ENCODE measurements around the gene MTF1.
A peak's percentile ranks its signal among the peaks of the same experiment; 100 is the strongest.
"Not testable (repeated sequence)": the region's sequence is repeated elsewhere in the genome, so short reads cannot be mapped to it uniquely, and the experiment has no call there.

The MTF1 gene

DNA sequence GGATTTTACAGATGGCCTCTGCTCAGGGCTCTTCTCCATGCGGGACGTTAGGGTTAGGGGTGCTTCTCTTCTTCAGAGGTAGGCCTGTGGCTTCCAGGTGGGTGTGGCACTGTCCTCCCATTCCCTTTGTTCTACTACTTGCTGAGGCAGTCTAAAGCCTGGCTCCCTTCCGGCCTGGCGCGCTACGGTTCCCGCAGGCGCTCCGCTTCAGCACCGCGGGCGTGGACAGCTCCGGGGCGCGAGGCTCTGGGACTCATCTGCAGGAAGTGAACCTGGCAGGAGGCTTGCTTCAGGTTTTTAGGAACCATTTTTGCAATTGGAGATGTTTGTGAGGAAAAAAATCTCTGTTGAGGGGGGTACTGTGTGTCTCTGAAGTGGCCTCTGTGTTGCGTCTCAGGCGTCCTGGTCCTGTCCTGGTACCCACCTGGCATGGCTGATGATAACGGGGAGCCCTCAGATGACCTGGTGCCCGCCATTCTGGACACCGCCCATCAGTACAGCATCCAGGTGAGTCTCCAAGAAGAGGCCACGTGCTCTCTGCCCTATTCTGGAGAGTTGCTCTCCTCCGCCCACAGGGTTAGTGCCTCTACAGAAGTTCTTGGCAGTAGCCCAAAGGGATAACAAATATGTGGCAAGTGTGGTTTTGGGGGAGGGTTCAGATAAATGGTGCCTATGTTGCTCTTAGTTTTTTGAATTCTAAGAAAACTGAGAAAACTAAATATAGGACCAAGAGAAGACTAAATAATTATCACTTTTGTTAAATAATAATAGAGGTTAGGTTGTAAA is 63.9 kb downstream of the MTF1 start:
- peak overlapping the region; percentile 14 for H3K4me3 ChIP-seq (ENCODE audit: low read depth, low read length)

DNA sequence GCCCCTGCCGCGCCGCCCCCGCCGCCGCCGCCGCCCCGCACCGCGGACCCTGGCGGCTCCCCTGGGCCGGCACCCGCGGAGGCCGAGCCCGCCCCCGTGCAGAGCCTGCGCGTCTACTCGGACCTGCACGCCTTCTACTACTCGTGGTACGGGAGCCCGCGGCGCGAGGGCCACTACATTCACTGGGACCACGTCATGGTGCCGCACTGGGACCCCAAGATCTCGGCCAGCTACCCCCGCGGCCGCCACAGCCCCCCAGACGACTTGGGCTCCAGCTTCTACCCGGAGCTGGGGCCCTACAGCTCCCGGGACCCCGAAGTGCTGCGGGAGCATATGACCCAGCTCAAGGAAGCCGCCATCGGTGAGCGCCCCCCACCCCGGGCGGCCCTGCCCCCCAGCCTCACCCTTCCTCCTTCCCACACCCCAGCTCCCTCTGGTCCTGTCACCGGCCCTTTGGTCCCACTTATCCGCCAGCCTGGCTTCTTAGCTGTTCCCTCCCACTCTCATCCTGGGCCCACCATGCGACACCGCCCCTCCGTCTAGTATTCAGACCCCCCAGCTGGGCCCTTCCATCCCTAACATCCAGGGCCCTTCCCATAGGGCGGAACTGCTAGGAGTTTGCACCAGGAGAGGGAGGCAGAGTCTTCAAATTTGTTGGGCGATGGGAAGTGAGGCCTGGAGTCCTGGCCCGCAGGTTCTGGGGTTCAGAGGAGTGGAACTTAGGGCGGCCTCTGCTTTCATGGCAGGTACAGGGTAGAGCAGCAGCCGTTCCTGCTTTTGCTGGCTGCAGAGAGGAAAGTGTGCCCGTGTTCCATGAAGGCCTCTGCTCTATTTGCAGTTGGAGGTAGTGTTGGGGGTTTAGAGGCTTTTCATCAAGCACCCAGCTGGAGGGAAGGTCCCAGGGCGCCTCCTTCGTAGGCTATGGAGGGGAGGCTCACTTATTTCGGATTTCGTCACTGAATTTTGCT is 64.7 kb downstream of the MTF1 start:
- peak overlapping the region; percentile 37 for H3K4me3 ChIP-seq (ENCODE audit: low read depth, low read length)

DNA sequence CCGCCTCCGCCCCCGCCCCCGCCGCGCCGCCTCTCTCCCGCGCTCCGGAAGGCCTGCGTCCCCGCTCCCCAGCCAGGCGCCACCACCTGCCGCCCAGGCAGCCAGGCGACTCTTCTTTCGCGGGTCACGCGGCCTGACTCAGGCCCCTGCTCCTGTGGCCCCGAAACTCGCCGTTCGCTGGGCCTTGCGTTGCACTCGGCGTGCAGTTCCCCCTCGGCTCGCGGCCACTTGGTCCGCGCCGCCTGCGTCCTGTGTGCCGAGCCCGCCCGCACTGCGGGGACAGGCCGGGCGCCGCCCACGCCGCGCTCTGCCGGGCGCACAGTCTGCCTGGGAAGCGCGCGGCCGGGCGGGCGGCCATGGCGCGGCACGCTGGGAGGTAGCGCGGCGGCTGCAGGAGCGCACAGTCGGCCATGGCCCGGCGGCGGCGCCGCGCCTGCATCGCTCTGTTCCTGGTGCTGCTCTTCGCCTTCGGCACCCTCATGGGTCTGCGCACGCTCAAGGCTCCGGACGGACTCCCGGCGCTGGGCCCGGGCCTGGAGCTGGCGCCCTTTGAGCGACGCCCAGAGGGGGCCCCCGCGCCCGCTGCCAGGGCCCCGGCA is 65.5 kb downstream of the MTF1 start, which contains the start of gene MANEAL:
MANEAL (plus strand) TSS at position 75 of the 599 bp plus-strand sequence; CDS start at position 411, 336 bp downstream.
- peak within 1 kb of the TSS; percentile 55 for H3K4me3 ChIP-seq (ENCODE audit: low read depth, low read length)

DNA sequence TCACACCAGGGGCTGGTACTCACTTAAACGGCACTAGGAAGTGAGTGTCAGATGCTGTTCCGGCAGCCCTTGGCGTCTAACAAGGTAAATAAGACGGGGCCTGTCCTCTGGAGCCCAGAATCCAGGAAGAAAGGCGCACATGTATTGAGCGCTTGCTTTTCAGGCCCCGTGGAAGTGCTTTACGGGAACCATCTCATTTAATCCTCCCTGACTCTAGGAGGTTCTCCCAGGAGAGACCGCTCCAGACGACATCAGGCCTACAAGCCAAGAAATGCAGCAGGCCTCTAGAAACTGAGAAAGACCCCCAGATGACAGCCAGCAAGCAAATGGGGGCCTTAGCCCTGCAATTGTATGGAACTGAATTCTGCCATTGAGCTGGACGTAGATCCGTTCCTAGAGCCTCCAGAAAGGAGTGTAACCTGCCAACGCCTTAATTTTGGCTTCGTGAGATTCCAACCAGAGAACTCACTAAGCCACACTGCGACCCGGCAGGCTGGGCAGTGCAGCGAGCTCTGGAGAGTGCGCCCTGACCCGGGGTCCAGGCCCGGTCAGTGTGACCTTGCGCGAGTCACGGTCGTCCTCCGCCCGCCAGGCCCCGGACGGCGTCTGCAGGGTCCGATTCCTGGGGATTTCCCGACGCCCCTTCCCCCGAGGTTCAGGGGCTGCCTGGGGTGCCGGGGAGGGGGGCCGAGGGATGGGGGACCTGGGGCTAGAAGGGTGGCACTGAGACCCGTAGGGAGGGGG is 66.3 kb downstream of the MTF1 start:
- H3K4me3 ChIP-seq (ENCODE audit: low read depth, low read length): no peak overlapping the region

DNA sequence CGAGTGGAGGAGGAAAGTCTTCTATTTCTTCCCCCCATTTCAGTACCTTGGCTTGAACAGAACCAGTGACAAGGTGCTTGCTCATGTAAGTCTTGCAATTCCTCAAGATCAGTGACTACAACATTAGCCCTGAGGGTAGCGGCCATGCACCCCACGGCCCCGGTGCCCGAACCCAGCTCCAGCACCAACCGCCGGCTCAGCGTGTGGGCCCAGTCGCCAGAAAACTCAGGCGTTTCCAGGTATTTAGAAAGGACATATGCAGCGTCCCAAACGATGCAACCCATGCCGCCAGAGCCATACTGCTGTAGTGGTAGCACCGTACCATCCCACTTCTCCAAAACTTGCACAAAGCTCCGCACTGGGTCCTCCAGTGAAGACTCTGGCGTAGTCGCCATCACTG is 76.9 kb downstream of the MTF1 start:
- no peak overlapping the region for H3K4me3 ChIP-seq (ENCODE audit: low read depth, low read length)

DNA sequence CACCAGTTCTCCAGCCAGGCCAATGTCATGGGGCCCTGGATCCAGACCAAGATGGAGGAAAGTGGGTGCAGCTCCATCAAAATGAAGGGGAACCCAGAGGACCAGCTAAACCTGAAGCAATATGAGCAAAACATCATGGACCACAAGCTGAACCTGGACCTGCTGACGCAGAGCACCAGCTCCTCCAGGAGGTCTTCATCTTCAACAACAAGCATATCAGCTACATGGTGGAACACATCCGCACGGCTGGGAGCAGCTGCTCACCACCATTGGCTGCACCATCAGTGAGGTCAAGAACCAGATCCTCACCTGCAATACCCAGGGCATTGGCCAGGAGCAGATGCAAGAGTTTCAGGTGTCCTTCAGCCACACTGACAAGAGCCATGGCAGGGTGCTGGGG is 80.7 kb downstream of the MTF1 start:
- no peak overlapping the region for H3K4me3 ChIP-seq (ENCODE audit: low read depth, low read length)

DNA sequence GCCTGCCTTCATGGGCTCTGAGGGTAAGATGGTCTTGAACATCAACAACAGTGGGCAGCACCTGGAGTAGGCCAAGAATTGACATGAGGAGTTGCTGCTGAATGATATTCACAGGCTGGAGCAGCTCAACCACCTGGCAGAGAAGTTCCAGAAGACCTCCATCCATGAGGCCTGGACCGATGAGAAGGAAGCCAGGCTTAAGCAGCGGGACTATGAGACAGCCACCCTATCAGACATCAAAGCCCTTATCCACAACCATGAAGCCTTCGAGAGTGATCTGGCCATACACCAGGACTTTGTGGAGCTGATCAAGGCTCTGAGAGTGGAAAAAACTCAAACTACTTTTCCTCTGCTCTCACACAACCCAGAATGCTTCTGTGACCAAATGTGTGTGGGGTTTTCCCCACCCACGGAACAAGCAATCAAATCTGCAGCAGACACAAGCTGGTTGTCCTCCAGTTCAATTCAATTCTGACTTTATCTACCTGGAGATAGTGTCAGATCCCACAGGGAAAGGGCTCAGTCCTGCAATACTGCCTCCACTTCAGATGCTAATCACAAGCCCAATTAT is 82.4 kb downstream of the MTF1 start:
- H3K4me3 ChIP-seq (ENCODE audit: low read depth, low read length): no peak overlapping the region

DNA sequence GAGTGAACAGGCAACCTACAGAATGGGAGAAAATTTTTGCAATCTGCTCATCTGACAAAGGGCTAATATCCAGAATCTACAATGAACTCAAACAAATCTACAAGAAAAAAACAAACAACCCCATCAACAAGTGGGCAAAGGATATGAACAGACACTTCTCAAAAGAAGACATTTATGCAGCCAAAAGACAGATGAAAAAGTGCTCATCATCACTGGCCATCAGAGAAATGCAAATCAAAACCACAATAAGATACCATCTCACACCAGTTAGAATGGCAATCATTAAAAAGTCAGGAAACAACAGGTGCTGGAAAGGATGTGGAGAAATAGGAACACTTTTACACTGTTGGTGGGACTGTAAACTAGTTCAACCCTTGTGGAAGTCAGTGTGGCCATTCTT is 88.0 kb downstream of the MTF1 start:
- not testable (repeated sequence) for H3K4me3 ChIP-seq (ENCODE audit: low read depth, low read length)

DNA sequence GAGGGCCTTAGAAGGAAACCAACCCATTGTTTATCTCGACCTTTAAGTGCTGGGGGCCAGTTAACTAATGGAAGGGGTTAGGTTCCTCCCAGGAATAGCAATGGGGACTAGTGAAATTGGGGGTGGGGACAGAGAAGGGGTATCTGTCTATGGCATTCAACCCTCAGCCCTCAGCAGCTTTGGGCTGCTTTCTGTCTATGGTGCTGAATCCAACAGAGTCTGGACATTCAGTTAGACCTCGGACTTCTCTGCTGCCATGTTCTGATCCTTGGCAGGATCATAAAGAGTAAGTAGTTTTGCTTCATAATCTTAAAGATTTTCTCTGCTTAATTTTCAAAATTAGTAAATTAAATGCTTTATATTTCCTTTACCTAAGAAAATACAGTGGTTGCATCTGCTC is 91.9 kb downstream of the MTF1 start:
- H3K4me3 ChIP-seq (ENCODE audit: low read depth, low read length): no peak overlapping the region

DNA sequence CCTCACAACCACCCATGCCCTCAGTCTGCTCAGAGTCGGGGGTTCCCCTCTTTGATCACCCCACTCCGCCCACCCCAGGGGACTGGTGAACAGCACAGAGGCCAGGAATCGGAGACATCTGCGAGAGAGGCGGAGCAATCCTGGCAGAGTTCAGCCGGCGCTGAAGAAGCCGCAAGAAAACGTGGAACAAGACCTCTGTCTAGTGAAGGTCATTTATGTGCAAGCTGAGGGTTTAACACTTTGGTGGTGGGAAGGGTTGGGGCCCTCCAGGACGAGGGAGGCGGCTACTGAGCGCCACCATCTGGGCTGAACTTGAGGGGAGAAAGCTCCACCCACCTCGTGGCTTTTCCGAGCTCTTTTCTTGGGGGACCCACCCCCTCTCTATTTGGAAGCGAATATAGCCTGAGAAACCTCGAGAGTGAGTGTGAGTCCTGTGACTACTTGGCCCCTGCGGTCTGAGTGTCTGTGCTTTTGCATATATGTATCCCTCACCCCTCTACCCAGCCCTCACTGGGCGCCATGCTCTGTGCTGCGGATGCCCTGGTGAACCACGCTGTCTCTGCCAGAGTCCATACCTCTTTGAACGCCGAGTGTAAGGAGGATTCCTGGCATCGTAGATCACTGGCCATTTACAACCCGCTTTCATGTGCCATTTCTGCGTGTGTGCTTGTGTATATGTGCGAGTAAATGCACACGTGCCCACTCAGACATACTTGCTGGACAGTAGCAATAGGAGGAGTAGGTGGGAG is 93.3 kb downstream of the MTF1 start:
- no peak overlapping the region for H3K4me3 ChIP-seq (ENCODE audit: low read depth, low read length)

DNA sequence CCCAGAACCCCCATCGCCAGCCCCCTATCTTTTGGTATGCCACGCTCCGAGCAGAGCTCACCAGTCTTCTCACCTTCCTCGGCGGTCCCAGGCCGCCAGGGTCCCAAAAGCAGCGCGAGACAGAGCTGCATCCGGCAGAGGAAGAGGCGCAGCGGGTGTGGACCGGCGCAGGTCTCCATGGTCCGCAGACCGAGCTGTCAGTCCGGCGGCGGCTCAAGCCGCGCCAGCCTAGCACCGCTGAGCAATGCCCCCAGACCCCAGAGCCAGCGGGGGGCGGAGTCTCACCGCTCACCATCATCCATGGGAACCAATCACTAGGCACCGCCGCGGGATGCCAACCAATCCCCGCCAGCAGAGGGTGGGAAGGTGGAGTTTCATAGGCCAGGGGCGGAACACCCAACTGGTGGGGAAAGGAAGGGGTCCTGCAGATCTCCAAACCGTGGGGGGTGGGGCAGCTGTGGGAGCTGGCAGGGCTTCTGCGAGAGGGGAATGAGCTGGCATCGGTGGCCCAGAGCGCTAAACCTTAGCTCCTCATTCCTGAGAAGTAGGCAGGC is 94.4 kb downstream of the MTF1 start, which contains the start of gene EPHA10:
EPHA10 (minus strand) TSS at position 233 of the 554 bp plus-strand sequence; CDS start at position 179, 54 bp downstream.
- no peak within 1 kb of the TSS for H3K4me3 ChIP-seq (ENCODE audit: low read depth, low read length)

DNA sequence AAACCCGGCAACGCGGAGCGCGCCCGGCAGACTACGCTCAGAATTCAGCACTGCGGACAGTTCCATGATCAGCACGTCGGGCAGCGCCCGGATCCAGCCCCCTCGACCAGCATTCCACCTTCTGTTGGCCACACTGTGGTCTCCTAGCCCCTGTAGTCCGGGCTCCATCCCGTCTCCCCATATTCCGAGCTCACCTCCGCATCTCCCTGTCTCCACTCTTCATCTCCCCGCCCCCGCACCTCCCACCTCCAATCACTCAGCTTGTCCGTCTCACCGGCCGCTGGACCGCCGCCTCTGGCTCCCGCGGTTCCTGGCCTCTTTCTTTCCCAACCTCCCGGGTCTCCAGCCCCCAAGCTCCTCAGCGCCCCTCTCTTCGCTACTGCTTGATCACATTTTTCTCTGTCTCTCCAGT is 95.0 kb downstream of the MTF1 start:
- no peak overlapping the region for H3K4me3 ChIP-seq (ENCODE audit: low read depth, low read length)

DNA sequence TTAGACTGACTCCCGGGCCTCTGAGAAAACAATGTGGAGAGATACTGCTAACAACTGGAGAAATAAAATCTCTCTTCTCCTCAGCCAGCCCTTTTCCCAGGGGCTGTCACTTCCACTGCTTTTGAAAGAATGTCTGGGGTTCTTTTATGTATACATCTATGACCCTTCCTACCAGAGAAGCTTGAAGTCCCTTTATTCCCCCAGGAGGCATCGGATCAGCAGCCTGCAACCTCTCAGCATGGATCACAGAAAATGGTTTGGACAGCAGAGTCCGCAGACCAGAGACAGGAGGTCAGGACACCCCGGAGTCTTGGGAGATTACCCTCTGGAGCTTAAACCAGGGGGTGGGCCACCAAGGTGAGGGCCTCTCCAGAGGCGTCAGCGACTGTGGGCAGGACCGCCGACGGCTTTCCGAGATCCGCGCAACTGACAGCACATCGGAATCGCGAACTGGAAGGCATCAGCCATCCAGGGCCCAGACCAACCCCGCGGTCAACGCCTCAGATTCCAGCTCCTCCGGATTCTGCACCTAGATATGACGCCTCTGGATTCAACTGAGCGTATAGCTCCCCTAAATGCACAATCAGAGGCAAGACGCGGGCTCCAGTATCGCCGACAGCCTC is 95.5 kb downstream of the MTF1 start:
- no peak overlapping the region for H3K4me3 ChIP-seq (ENCODE audit: low read depth, low read length)

DNA sequence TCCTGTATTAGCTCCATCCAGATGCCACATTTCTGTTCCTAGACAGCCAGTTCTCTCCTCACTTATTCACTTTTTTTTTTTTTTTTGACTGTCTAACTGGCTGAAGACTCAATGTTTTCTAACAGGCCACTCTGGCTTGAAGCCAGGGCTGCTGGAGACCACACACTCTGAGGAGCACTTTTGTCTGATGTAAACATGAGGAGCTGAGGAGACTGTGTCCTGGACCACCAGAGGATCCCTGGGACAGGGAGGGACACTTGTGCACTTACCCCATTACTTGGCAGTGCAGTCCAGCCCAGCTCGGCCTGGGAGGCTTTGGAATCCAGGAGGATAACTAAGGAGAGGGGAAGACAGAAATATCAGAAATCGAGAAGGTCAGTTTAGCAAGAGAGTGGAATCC is 96.9 kb downstream of the MTF1 start:
- no peak overlapping the region for H3K4me3 ChIP-seq (ENCODE audit: low read depth, low read length)

DNA sequence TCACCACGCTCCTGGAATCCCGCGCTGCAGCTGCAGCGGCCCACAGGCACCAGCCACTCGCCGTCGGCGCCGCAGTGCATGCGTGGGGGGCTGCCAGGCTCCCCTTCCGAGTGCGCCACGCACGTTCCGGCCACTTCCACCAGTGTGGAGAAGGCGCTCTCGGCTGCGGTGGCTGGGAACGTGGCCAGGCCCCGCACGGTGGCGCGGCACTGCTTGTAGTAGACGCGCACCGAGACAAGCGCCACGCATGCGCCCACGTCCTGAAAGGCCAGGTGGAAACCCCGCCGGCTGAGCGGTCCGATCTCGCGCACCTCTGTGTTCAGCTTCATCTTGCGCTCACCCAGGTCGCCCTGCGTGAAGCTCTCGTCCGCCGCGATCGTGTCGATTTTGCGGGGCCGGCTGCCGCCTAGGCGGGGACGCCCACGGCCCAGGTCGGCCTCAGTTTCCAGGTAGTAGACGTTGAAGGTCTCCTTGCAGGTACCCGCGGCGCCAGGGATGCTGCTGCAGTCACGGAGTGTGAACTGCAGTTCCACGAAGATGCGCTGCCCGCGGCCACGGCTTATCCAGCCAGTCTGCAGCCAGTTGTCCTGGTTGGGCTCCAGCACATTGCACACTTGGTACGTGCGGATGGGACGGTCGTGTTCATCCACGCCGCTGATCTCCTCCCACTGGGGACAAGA is 97.8 kb downstream of the MTF1 start:
- no peak overlapping the region for H3K4me3 ChIP-seq (ENCODE audit: low read depth, low read length)
